Subcutaneous abdominal adipose tissue (tissue), 5 donors: ENCODE measurements around the gene SOWAHB.

ENCODE experiments used
- H3K27ac ChIP-seq: one replicate; pipeline ENCODE4 v1.7.0; 2013; ENCODE audit warnings: low read depth, mild to moderate bottlenecking, inconsistent platforms, low read length, moderate library complexity
- H3K27me3 ChIP-seq, 5 donors: one replicate each; pipeline ENCODE4 v1.7.0; 2013; ENCODE audit warnings: low read length in 5 of 5, inconsistent platforms in 1 of 5; ENCODE audit not compliant: control insufficient read depth in 5 of 5, insufficient read depth in 4 of 5
- H3K36me3 ChIP-seq, 5 donors: one replicate each; pipeline ENCODE4 v1.7.0; 2013; ENCODE audit warnings: low read length in 5 of 5; ENCODE audit not compliant: control insufficient read depth in 5 of 5, insufficient read depth in 5 of 5
- H3K4me1 ChIP-seq, 5 donors: one replicate each; pipeline ENCODE4 v1.7.0; 2013; ENCODE audit warnings: low read length in 5 of 5, mild to moderate bottlenecking in 3 of 5, moderate library complexity in 1 of 5; ENCODE audit not compliant: control insufficient read depth in 5 of 5, insufficient read depth in 5 of 5
- H3K4me3 ChIP-seq, 5 donors: one replicate each; pipeline ENCODE4 v1.7.0; 2013; ENCODE audit warnings: low read length in 5 of 5, low read depth in 1 of 5
- H3K9ac ChIP-seq, 5 donors: one replicate each; pipeline ENCODE4 v1.7.0; 2013; ENCODE audit warnings: low read length in 5 of 5, mild to moderate bottlenecking in 4 of 5, moderate library complexity in 3 of 5
- H3K9me3 ChIP-seq, 5 donors: one replicate each; pipeline ENCODE4 v1.7.0; 2013; ENCODE audit warnings: low read length in 5 of 5; ENCODE audit not compliant: control insufficient read depth in 5 of 5
- donor health status: healthy.
- donor health status: healthy.
- donor health status: healthy.
- donor health status: healthy.
- donor health status: healthy.

The SOWAHB gene

GRCh38 chr4:76896048-76896447 lies 1.9 kb downstream of the SOWAHB start:
- H3K4me3 ChIP-seq = no peak overlapping the region
- H3K36me3 ChIP-seq = no peaks in the 10 kb centered on the region
- H3K9ac ChIP-seq = no peak overlapping the region
- H3K4me1 ChIP-seq = peaks cover 0 to 24% (median 18%) of the 10 kb centered on the region in 5 donors
- peaks cover 15 to 27% (median 24%) of the 10 kb centered on the region in 5 donors for H3K27me3 ChIP-seq
- no peaks in the 10 kb centered on the region for H3K9me3 ChIP-seq
- H3K27ac ChIP-seq = no peak overlapping the region

- Histone ChIP-seq H3K36me3 (no peaks in the 10 kb centered on the region), H3K4me3 (no peak overlapping the region), H3K27me3 (peaks cover 15 to 27% (median 24%) of the 10 kb centered on the region in 5 donors), H3K9me3 (no peaks in the 10 kb centered on the region), H3K27ac (no peak overlapping the region), H3K9ac (no peak overlapping the region), H3K4me1 (peaks cover 0 to 24% (median 18%) of the 10 kb centered on the region in 5 donors)
These were observed 2.3 kb downstream of the SOWAHB start for GRCh38 chr4:76895619-76896018.

DNA sequence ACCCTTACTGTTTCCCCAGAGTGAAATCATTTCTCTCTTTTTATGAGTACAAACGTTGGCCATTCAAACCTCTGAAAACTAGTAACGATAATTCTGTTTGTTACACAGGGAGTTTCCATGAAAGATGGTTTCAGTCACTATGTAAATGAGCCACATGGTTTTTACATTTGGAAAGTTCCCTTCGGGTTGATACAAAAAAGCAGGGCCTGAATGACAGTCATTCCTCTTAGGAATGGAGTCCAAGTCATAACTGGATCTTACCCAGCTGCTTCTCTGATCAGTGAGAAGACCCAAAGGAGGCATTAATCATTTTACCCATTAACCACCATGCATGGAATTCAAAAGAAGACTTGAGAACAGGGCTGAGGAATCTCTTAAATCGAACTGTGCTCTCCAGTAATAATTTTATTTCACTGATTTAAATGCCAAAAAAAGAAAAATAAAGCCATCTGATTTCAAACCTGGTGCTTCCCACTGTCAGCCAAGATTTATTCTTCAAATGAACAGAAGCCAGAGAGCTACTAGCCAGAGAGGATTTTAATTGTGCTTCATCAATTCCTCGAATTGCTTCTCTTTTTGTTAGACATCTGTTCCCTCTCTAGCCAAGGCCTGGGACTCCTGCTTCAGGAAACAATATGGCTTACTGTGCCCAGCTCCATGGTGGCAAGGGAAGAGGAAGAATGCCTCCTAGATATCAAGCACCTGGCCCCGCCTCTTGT lies 3.2 kb downstream of the SOWAHB start:
- Histone ChIP-seq H3K27me3 (peaks cover 15 to 27% (median 22%) of the 10 kb centered on the region in 5 donors), H3K36me3 (no peaks in the 10 kb centered on the region), H3K9me3 (no peaks in the 10 kb centered on the region), H3K4me1 (peaks cover 0 to 24% (median 18%) of the 10 kb centered on the region in 5 donors), H3K27ac (no peak overlapping the region), H3K4me3 (no peak overlapping the region), H3K9ac (no peak overlapping the region)

DNA sequence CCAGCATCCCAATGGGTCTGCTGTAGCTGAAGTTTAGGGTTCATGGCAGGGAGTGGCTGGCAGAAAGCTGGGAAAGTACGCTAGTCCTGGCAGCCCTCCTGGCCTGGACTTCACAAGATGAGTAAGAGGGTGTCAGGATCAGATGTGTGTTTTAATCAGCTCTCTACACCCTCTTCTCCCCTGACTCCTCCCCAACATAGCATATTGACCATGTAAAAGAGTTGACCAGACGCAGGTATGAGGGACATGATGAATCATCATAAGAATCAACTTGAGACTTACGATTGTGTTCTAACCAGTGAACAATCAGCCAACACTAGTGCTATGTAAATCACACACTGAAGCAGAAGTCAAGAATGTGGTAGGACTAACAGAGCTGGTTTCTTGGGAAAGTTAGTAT lies 5.3 kb downstream of the SOWAHB start:
- Histone ChIP-seq H3K36me3 (no peaks in the 10 kb centered on the region), H3K27ac (no peak overlapping the region), H3K4me3 (no peak overlapping the region), H3K4me1 (peaks cover 0 to 16% (median 9%) of the 10 kb centered on the region in 5 donors), H3K27me3 (peaks cover 12 to 16% (median 14%) of the 10 kb centered on the region in 5 donors), H3K9me3 (no peaks in the 10 kb centered on the region), H3K9ac (no peak overlapping the region)

- no peak overlapping the region for H3K9ac ChIP-seq
- no peaks in the 10 kb centered on the region for H3K9me3 ChIP-seq
- H3K36me3 ChIP-seq = no peaks in the 10 kb centered on the region
- H3K27me3 ChIP-seq = peaks cover 6 to 13% (median 12%) of the 10 kb centered on the region in 5 donors
- peaks cover 0 to 10% (median 5%) of the 10 kb centered on the region in 5 donors for H3K4me1 ChIP-seq
- H3K4me3 ChIP-seq = no peak overlapping the region
- H3K27ac ChIP-seq = no peak overlapping the region
These were observed 5.9 kb downstream of the SOWAHB start for GRCh38 chr4:76892001-76892400.

- Histone ChIP-seq H3K27ac (no peak overlapping the region), H3K36me3 (no peaks in the 10 kb centered on the region), H3K4me3 (no peak overlapping the region), H3K4me1 (no peaks in the 10 kb centered on the region), H3K9me3 (no peaks in the 10 kb centered on the region), H3K9ac (no peak overlapping the region), H3K27me3 (no peaks in the 10 kb centered on the region)
These were observed 11.0 kb downstream of the SOWAHB start for GRCh38 chr4:76886848-76887441.

GRCh38 chr4:76886214-76886613 lies 11.7 kb downstream of the SOWAHB start:
- H3K27ac ChIP-seq = no peak overlapping the region
- no peak overlapping the region for H3K4me3 ChIP-seq
- no peaks in the 10 kb centered on the region for H3K36me3 ChIP-seq
- no peaks in the 10 kb centered on the region for H3K4me1 ChIP-seq
- no peaks in the 10 kb centered on the region for H3K9me3 ChIP-seq
- H3K9ac ChIP-seq = no peak overlapping the region
- no peaks in the 10 kb centered on the region for H3K27me3 ChIP-seq

DNA sequence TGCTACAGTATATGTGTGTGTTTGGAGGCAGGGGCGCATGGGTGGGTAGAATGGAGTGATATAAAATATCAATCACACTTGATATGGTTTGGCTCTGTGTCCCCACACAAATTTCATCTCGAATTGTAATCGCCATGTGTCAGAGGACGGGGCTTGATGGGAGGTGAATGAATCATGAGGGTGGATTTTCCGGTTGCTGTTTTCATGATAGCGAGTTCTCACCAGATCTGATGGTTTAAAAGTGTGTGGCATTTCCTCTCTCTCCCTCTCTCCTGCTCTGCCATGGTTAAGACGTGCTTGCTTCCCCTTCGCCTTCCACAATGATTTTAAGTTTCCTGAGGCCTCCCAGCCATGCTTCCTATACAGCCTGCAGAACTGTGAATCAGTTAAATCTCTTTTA lies 14.8 kb downstream of the SOWAHB start:
- H3K27me3 ChIP-seq = peaks cover 0 to 3% (median 0%) of the 10 kb centered on the region in 5 donors
- no peak overlapping the region for H3K9ac ChIP-seq
- no peaks in the 10 kb centered on the region for H3K36me3 ChIP-seq
- no peaks in the 10 kb centered on the region for H3K4me1 ChIP-seq
- H3K9me3 ChIP-seq = no peaks in the 10 kb centered on the region
- H3K4me3 ChIP-seq = no peak overlapping the region
- H3K27ac ChIP-seq = no peak overlapping the region

DNA sequence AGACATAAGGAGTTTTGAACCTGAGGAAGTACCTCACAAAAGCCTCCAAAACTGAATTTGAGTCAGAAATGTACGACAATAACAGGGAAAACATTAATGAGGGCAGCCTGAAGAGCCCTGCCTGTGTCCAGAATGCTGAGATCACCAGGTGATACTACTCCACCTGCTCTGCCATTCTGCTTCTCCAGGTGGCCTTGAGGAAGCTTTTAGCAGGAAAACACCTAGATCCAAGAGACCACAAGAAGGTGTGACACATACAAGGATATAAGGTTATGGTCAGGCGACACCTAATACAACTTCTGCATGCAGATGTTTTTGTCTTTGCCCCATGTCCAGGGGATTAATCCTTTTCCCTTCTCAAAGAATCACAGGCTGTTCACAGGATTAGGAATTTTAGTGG lies 15.3 kb downstream of the SOWAHB start:
- peaks cover 0 to 3% (median 0%) of the 10 kb centered on the region in 5 donors for H3K27me3 ChIP-seq
- no peak overlapping the region for H3K4me3 ChIP-seq
- no peaks in the 10 kb centered on the region for H3K36me3 ChIP-seq
- no peak overlapping the region for H3K9ac ChIP-seq
- no peak overlapping the region for H3K27ac ChIP-seq
- no peaks in the 10 kb centered on the region for H3K9me3 ChIP-seq
- no peaks in the 10 kb centered on the region for H3K4me1 ChIP-seq

DNA sequence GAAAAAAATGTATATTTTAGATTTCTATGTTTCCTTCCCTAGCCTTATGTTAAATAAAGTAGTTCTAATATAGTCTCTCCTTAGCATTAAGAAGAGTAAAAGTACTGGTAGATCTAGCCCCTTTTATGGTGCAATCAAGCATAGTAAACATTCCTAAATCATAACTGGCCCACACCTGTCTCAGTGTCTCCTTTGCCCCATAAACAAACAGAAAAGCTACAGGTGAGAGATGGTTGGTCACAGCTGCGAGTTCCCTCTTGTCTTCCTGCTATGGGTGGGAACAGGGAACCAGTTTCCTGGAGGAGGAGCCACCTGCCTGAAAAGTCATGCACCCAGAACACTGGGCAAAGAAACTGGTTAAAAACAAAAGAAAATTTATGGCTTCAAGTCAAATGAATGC lies 16.6 kb downstream of the SOWAHB start:
- H3K9me3 ChIP-seq = no peaks in the 10 kb centered on the region
- H3K9ac ChIP-seq = no peak overlapping the region
- no peaks in the 10 kb centered on the region for H3K36me3 ChIP-seq
- H3K27ac ChIP-seq = no peak overlapping the region
- H3K27me3 ChIP-seq = peaks cover 0 to 3% (median 0%) of the 10 kb centered on the region in 5 donors
- no peak overlapping the region for H3K4me3 ChIP-seq
- H3K4me1 ChIP-seq = no peaks in the 10 kb centered on the region
